Measurements from ENCODE around the gene LPIN1.

GRCh38 chr2:11767779-11768178 lies 21.3 kb downstream of the LPIN1 start:
- TF ChIP-seq CTCF (IDR thresholded peaks at IDR 0.05), result no peak
- TF ChIP-seq POLR2A (IDR thresholded peaks at IDR 0.05), result no peak
